IPS DF 6.9 (cell line): ENCODE results near the gene RPL3.
"Not testable (repeated sequence)": the region's sequence is repeated elsewhere in the genome, so short reads cannot be mapped to it uniquely, and the experiment has no call there.

ENCODE experiments used
- DNase-seq: peaks from one replicate; pipeline ENCODE4 v3.0.0-alpha.2; 2013; ENCODE audit warnings: low read depth, low spot score
- H3K27ac ChIP-seq: one replicate; pipeline ENCODE4 v1.5.1; 2013; ENCODE audit warnings: low read length, control low read depth
- H3K27me3 ChIP-seq: 2 replicates; pipeline ENCODE4 v1.6.1; 2013; ENCODE audit warnings: mild to moderate bottlenecking, low read length; ENCODE audit not compliant: control insufficient read depth, insufficient read depth
- H3K36me3 ChIP-seq: 2 replicates; pipeline ENCODE4 v1.6.1; 2013; ENCODE audit warnings: low read length; ENCODE audit not compliant: control insufficient read depth, insufficient read depth
- H3K4me1 ChIP-seq: 2 replicates; pipeline ENCODE4 v1.6.1; 2013; ENCODE audit warnings: low read length; ENCODE audit not compliant: control insufficient read depth, insufficient read depth
- H3K4me3 ChIP-seq: 2 replicates; pipeline ENCODE4 v1.5.1; 2013; ENCODE audit warnings: mild to moderate bottlenecking, low read length
- H3K9me3 ChIP-seq: 2 replicates; pipeline ENCODE4 v1.6.1; 2013; ENCODE audit warnings: low read length, inconsistent platforms; ENCODE audit not compliant: control insufficient read depth, insufficient read depth
- WGBS: extraction: QIAGEN DNeasy Blood & Tissue Kit; methylation state at CpG from one replicate; pipeline ENCODE4 v1.1.7; 2013; ENCODE audit warnings: mixed read lengths, missing lambda C conversion rate; ENCODE audit not compliant: insufficient read length, insufficient coverage; 5-methylcytosine and 5-hydroxymethylcytosine counted together

RPL3 gene

DNA sequence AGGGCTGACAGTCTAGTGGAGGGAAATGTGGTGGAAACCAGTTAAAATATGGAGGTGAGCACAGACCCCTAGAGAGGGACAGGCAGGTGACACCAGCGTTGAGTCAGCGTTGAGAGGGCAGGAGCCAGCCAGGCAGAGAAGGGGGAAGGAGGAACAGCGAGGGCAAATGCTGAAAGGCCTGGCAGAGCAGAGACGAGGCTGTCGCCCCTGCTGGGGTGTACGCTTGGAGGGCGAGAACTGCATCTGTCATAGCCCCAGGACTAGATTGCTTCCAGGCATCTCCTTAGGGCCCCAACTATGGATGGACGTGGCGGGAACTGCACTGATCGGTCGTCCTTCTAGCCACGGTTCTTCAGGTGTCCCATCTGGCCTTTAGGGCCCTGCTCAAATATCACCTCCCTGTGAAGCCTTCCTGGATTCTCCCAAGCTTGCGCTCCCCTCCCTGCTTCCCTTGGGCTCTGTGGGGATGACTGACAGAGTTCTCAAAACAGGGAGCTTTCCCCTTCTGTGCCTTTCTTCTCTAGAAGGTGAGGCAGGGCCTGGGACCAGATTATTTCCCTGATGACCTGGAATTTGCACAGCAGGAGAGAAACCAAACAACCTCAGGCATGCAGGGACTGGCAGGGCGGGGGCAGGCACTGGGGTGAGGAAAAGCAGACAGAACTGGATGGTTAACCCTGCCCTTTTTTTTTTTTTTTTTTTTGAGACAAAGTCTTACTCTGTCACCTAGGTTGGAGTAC, 41.4 kb upstream of the RPL3 start:
- no peaks in the 10 kb centered on the region for H3K36me3 ChIP-seq
- H3K27ac ChIP-seq: no peak overlapping the region
- no CpG with 5 or more reads among the region's 14 CpGs for WGBS
- DNase-seq: no peak
- peaks cover 7% of the 10 kb centered on the region for H3K4me1 ChIP-seq
- no peak overlapping the region for H3K4me3 ChIP-seq
- H3K9me3 ChIP-seq: no peaks in the 10 kb centered on the region
- no peaks in the 10 kb centered on the region for H3K27me3 ChIP-seq

DNA sequence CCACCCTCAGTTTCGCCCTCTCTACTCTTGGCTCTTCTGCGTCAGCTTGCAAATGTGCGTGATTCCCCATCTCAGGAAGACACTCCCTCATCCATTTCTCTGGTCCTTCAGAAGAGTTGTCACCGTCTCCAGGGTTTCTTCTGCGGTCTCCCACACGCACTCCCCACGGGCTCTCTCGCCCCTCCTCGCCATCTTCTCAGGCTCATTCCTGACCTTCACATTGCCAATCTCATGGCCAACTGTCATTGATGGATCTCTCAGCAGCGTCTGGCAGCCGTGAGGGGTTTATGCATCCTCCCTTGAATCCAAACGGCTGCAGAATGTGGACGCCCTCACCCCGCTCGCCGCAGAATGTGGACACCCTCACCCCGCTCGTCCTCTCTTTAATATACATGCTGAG, 40.8 kb upstream of the RPL3 start:
- Histone ChIP-seq H3K27me3 (no peaks in the 10 kb centered on the region), H3K36me3 (no peaks in the 10 kb centered on the region), H3K9me3 (no peaks in the 10 kb centered on the region), H3K4me1 (peaks cover 7% of the 10 kb centered on the region), H3K27ac (no peak overlapping the region), H3K4me3 (no peak overlapping the region)
- no peak for DNase-seq
- no CpG with 5 or more reads among the region's 18 CpGs for WGBS

DNA sequence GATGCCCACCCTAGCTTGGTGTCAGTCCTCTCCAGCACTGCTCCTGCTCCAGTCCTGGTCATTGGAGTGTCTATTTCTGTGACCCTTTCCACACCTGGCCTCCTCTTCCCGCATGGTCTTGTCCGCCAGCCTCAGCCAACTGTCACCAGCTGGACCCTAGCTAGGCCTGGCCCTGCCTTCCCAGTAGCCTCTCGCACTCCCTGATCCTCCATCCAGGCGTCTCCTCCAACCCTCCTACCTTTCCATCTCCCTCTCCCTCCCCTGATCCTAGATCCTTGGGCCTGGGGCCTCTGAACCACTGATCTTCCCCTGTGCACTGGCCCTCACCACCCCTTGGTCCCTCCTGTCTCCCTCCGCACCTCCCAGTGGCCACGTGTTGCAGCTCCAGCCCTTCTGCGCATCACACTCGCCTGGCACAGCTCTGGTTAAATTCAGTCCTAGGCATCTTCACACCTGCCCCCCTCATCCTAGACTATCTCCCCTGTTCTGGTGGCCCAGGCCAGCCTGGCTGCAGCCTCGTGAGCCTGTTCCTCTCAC, 40.3 kb upstream of the RPL3 start:
- Histone ChIP-seq H3K36me3 (no peaks in the 10 kb centered on the region), H3K4me1 (peaks cover 7% of the 10 kb centered on the region), H3K9me3 (no peaks in the 10 kb centered on the region), H3K27ac (no peak overlapping the region), H3K4me3 (no peak overlapping the region), H3K27me3 (no peaks in the 10 kb centered on the region)
- DNase-seq: no peak
- no CpG with 5 or more reads among the region's 9 CpGs for WGBS

DNA sequence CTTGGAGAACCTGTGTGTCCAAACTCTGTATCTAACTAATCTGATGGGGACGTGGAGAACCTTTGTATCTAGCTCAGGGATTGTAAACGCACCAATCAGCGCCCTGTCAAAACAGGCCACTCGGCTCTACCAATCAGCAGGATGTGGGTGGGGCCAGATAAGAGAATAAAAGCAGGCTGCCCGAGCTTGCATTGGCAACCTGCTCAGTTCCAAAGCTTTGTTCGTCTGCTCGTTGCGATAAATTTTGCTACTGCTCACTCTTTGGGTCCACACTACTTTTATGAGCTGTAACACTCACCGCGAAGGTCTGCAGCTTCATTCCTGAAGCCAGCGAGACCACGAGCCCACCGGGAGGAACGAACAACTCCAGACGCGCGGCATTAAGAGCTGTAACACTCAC, 38.8 kb upstream of the RPL3 start:
- not testable (repeated sequence) for H3K27ac ChIP-seq, H3K4me3 ChIP-seq, H3K4me1 ChIP-seq, H3K27me3 ChIP-seq, DNase-seq, H3K9me3 ChIP-seq, H3K36me3 ChIP-seq
- no CpG with 5 or more reads among the region's 17 CpGs for WGBS

DNA sequence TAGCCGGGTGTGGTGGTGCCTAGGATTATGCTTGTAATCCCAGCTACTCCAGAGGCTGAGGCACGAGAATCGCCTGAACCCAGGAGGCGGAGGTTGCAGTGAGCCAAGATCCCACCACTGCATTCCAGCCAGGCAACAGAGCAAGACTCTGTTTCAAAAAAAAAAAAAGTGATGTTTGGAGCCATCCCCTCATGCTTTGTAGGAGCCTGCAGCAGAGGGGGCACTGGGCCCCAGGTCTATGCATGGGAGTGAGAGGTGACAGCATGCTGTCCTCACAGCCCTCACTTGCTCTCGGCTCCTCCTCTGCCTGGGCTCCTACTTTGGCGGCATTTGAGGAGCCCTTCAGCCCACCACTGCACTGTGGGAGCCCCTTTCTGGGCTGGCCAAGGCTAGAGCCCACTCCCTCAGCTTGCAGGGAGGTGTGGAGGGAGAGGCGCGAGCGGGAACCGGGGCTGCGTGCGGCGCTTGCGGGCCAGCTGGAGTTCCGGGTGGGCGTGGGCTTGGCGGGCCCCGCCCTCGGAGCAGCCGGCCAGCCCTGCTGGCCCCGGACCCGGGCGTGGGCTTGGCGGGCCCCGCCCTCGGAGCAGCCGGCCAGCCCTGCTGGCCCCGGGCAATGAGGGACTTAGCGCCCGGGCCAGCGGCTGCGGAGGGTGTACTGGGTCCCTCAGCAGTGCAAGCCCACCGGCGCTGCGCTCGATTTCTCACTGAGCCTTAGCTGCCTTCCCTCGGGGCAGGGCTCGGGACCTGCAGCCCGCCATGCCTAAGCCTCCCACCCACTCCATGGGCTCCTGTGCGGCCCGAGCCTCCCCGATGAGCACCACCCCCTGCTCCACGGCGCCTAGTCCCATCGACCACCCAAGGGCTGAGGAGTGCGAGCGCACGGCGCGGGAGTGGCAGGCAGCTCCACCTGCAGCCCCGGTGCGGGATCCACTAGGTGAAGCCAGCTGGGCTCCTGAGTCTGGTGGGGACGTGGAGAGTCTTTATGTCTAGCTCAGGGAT, 38.0 kb upstream of the RPL3 start:
- not testable (repeated sequence) for H3K4me1 ChIP-seq, H3K9me3 ChIP-seq, H3K36me3 ChIP-seq, H3K27me3 ChIP-seq, H3K27ac ChIP-seq, H3K4me3 ChIP-seq, DNase-seq
- no CpG with 5 or more reads among the region's 53 CpGs for WGBS

DNA sequence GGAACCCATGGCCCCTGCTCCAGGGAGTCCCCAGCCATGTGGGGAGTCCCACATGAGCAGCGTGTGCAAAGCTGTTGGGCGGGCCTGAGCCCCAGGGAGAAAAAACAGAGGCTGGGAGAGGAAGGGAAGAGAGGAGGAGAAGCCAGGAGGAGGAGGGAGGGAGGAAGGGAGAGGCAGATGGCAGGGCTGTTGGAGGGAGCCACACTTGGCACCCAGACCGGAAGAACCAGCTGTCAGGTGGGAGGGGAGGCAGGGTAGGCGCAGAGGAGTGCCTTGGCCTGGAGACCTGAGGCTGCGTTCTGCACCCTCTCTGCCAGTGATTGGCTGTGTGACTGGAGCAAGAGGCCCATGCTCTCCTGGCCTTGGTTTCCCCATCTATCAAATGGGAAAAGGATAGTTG, 37.0 kb upstream of the RPL3 start:
- no peaks in the 10 kb centered on the region for H3K27me3 ChIP-seq
- WGBS: no CpG with 5 or more reads among the region's 5 CpGs
- H3K36me3 ChIP-seq: no peaks in the 10 kb centered on the region
- H3K9me3 ChIP-seq: no peaks in the 10 kb centered on the region
- no peak for DNase-seq
- peaks cover 9% of the 10 kb centered on the region for H3K4me1 ChIP-seq
- H3K27ac ChIP-seq: no peak overlapping the region
- H3K4me3 ChIP-seq: no peak overlapping the region

DNA sequence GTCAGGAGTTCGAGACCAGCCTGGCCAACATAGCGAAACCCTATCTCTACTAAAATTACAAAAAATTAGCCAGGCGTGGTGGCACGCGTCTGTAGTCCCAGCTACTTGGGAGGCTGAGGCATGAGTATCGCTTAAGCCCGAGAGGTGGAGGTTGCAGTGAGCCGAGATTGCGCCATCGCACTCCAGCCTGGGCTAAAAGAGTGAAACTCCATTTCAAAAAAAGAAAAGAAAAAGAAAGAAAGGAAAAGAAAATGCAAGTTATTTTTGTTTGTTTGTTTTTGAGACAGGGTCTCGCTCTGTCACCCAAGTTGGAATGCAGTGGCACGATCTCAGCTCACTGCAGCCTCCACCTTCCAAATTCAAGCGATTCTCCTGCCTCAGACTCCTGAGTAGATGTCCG, 36.4 kb upstream of the RPL3 start:
- not testable (repeated sequence) for H3K36me3 ChIP-seq, H3K4me3 ChIP-seq, H3K27ac ChIP-seq, H3K27me3 ChIP-seq, H3K4me1 ChIP-seq, DNase-seq, H3K9me3 ChIP-seq
- WGBS: no CpG with 5 or more reads among the region's 14 CpGs

DNA sequence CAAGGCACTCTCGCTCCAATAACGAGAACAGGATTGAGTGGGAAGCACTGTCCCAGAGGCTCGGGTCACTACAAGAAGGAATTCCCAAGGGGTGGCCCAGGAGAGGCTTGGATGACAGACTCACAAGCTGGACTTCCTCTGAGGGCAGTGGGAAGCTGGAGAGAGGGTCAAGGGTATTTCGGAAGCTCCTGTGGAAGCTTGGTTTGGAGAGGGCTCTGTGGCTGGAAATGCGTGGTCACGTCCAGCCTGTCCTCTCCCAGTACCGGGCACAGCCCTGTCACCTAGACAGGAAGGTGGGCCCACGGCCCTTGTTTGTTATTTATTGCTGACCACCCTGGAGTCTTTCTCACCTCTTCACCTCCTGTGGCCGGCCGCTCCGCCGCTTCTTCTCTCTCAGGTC, 35.7 kb upstream of the RPL3 start:
- Histone ChIP-seq H3K4me1 (peaks cover 7% of the 10 kb centered on the region), H3K27ac (no peak overlapping the region), H3K27me3 (no peaks in the 10 kb centered on the region), H3K4me3 (no peak overlapping the region), H3K36me3 (no peaks in the 10 kb centered on the region), H3K9me3 (no peaks in the 10 kb centered on the region)
- WGBS: no CpG with 5 or more reads among the region's 12 CpGs
- no peak for DNase-seq

DNA sequence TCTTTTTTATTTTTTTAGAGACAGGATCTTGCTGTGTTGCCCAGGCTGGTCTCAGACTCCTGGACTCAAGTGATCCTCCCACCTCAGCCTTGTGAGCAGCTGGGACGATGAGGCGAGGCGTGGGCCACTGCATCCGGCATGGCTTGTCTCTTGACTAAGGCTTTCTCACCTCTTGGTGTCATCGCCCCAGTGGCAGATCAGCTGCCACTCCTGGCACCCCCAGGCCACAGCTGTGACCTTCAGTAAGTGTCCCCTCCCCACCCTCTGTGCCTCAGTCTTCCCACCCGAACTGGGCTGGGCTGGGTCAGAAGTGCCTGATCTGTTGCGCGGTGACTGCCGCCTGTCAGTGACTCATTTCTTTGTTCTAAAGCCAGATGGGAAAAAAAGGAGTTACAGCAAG, 33.9 kb upstream of the RPL3 start:
- no CpG with 5 or more reads among the region's 9 CpGs for WGBS
- DNase-seq: no peak
- Histone ChIP-seq H3K4me1 (peaks cover 10% of the 10 kb centered on the region), H3K36me3 (no peaks in the 10 kb centered on the region), H3K27ac (no peak overlapping the region), H3K27me3 (no peaks in the 10 kb centered on the region), H3K9me3 (no peaks in the 10 kb centered on the region), H3K4me3 (no peak overlapping the region)

DNA sequence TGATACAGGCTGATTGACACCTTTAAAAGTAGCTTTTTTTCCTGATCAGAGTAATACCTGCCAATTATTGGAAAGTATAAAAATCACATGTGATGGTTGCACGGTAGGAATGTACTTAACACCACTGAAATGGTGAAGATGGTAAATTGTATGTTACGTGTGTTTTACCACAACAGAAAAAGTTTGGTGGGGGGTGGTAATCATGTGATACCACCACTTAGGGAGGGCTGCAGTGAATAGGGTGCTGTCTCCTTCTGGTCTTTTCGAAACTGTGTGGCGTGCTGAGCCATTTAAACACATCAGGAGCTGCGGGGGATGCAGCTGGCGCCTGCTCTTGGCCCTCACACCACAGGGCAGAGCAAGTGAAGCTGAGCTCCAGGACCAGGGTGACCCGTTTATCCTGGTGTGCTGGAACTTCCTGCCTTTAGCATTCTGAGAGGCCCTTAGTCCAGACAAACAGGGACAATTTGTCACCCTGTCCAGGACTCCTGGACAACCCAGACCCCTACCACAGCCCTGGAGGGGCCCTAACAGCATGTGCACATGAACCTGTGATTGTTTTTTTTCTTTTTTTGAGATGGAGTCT, 33.0 kb upstream of the RPL3 start:
- DNase-seq: no peak
- Histone ChIP-seq H3K4me3 (no peak overlapping the region), H3K9me3 (no peaks in the 10 kb centered on the region), H3K4me1 (peaks cover 10% of the 10 kb centered on the region), H3K27ac (no peak overlapping the region), H3K27me3 (no peaks in the 10 kb centered on the region), H3K36me3 (no peaks in the 10 kb centered on the region)
- no CpG with 5 or more reads among the region's 7 CpGs for WGBS
